Body of pancreas (tissue), 4 donors: ENCODE results near the gene CD33. TPM values are rescaled to one million over a fixed set of nuclear protein-coding genes. Genes with fewer than 3 reads are reported as not detected.
"Not testable (repeated sequence)": the region's sequence is repeated elsewhere in the genome, so short reads cannot be mapped to it uniquely, and the experiment has no call there.

Experiments used
- ATAC-seq: fragments of 150-250 bp; one replicate; pipeline ENCODE4 v1.9.1; 2016
- DNase-seq, 4 donors: peaks; one replicate each; pipeline ENCODE4 v3.0.0-alpha.2; 2019
- H3K27ac ChIP-seq, 4 donors: fragments of 200-600 bp; sonication (generic); 1 replicate in 3 of 4; 2 replicates in 1 of 4; pipeline versions ENCODE4 v1.5.1 to v1.6.1; 2016 to 2019; ENCODE audit warnings: mild to moderate bottlenecking in 1 of 4, mixed read lengths in 1 of 4, moderate library complexity in 1 of 4
- H3K27me3 ChIP-seq, 2 donors: fragments of 200-600 bp; sonication (generic); one replicate each; pipeline ENCODE4 v1.6.0; 2016; ENCODE audit warnings: mild to moderate bottlenecking in 1 of 2
- H3K36me3 ChIP-seq, 2 donors: fragments of 200-600 bp; sonication (generic); replicated peaks in 1 of 2; 2 replicates each; pipeline ENCODE4 v1.5.1; 2016; ENCODE audit warnings: low read depth in 2 of 2; ENCODE audit not compliant: insufficient read depth in 1 of 2
- H3K4me1 ChIP-seq: fragments of 200-600 bp; sonication (generic); one replicate; pipeline ENCODE4 v1.6.0; 2016
- H3K4me3 ChIP-seq, 2 donors: fragments of 200-600 bp; sonication (generic); 1 replicate in 1 of 2; 2 replicates in 1 of 2; pipeline ENCODE4 v1.5.1; 2016 to 2019
- H3K9me3 ChIP-seq, 3 donors: fragments of 200-600 bp; sonication (generic); 1 replicate in 2 of 3; 2 replicates in 1 of 3; pipeline ENCODE4 v1.5.1; 2016
- CTCF ChIP-seq, 7 experiments: fragments of 450-650 bp in 4 of 7; fragments of 200-600 bp in 3 of 7; sonication (generic) in 3 of 7; IDR thresholded peaks; one replicate each; pipeline ENCODE4 v1.5.1; 2016 to 2019; ENCODE audit warnings: antibody characterized with exemption in 7 of 7
- POLR2A ChIP-seq, 3 donors: fragments of 450-650 bp; IDR thresholded peaks; one replicate each; pipeline ENCODE4 v1.6.1; 2016; ENCODE audit warnings: antibody characterized with exemption in 3 of 3, mild to moderate bottlenecking in 2 of 3
- WGBS, 2 donors: methylation state at CpG; one replicate each; pipeline ENCODE4 v1.1.5; 2017; 5-methylcytosine and 5-hydroxymethylcytosine counted together
- intact Hi-C: fragments of 100-400 bp; cut with DNase I; formaldehyde crosslinking; loops from one replicate; pipeline ENCODE4 v1.15.1; 2023
- total RNA-seq, 2 donors: library from RNA; depleted of rRNA; stranded (reverse); fragments of >200 nt; gene quantifications; one replicate each; pipeline ENCODE4 v1.1.0, GENCODE V29; 2016

The CD33 gene
- total RNA-seq, result 1 to 10 TPM; 1.3 TPM

GRCh38 chr19:51224898-51225393, at the start of gene CD33:
CD33 (plus strand) TSS chr19:51225080; CDS start chr19:51225119, 39 bp downstream.
- DNase-seq, result peak in 1 of 4 donors; percentile 40
- ATAC-seq, intact Hi-C loops, H3K36me3 ChIP-seq, H3K4me3 ChIP-seq, H3K27me3 ChIP-seq, H3K27ac ChIP-seq, H3K9me3 ChIP-seq, H3K4me1 ChIP-seq: not testable (repeated sequence)
- 39 to 71% methylated on average over 3 to 11 of the region's 11 CpGs for WGBS, 2 donors

- ATAC-seq (no peak), DNase-seq (no peak)
- TF ChIP-seq POLR2A (IDR thresholded peaks at IDR 0.05) (no peak), CTCF (IDR thresholded peaks at IDR 0.05) (no peak)
- no peaks in the 10 kb centered on the region for H3K4me1 ChIP-seq
- H3K27me3 ChIP-seq, result no peaks in the 10 kb centered on the region
- 14 to 19% methylated on average over 1 of the region's 1 CpG for WGBS, 2 donors
- intact Hi-C loops, result no loop called here
- H3K9me3 ChIP-seq, result no peaks in the 10 kb centered on the region
- H3K4me3 ChIP-seq, result no peak overlapping the region
- no peaks in the 10 kb centered on the region for H3K36me3 ChIP-seq
- H3K27ac ChIP-seq, result no peak overlapping the region
These were observed 45.6 kb upstream of the CD33 start for GRCh38 chr19:51179256-51179655.

GRCh38 chr19:51181377-51181912, 43.4 kb upstream of the CD33 start:
- intact Hi-C loops, result no loop called here
- H3K9me3 ChIP-seq, result no peaks in the 10 kb centered on the region
- no peaks in the 10 kb centered on the region for H3K36me3 ChIP-seq
- TF ChIP-seq CTCF (IDR thresholded peaks at IDR 0.05) (no peak), POLR2A (IDR thresholded peaks at IDR 0.05) (no peak)
- no peaks in the 10 kb centered on the region for H3K4me1 ChIP-seq
- no peaks in the 10 kb centered on the region for H3K27me3 ChIP-seq
- H3K4me3 ChIP-seq, result no peak overlapping the region
- WGBS, 2 donors, result 79 to 83% methylated on average over 11 to 26 of the region's 39 CpGs
- no peak overlapping the region for H3K27ac ChIP-seq
- ATAC-seq, result no peak
- DNase-seq, result no peak

- no peak for TF ChIP-seq CTCF (IDR thresholded peaks at IDR 0.05)
- no peak for TF ChIP-seq POLR2A (IDR thresholded peaks at IDR 0.05)
- no peak for ATAC-seq
- Histone ChIP-seq H3K9me3 (no peaks in the 10 kb centered on the region), H3K4me3 (no peak overlapping the region), H3K27ac (no peak overlapping the region), H3K4me1 (no peaks in the 10 kb centered on the region), H3K27me3 (no peaks in the 10 kb centered on the region), H3K36me3 (no peaks in the 10 kb centered on the region)
- intact Hi-C loops, result no loop called here
- DNase-seq, result no peak
- WGBS, 2 donors, result 55 to 69% methylated on average over 16 to 27 of the region's 31 CpGs
These were observed 42.9 kb upstream of the CD33 start for GRCh38 chr19:51181913-51182419.

GRCh38 chr19:51183629-51184028, 41.3 kb upstream of the CD33 start:
- no peak overlapping the region for H3K27ac ChIP-seq
- no peak overlapping the region for H3K4me3 ChIP-seq
- intact Hi-C loops, result no loop called here
- DNase-seq (no peak), ATAC-seq (no peak)
- no peaks in the 10 kb centered on the region for H3K4me1 ChIP-seq
- 49 to 59% methylated on average over 5 to 8 of the region's 8 CpGs for WGBS, 2 donors
- H3K27me3 ChIP-seq, result no peaks in the 10 kb centered on the region
- TF ChIP-seq POLR2A (IDR thresholded peaks at IDR 0.05) (no peak), CTCF (IDR thresholded peaks at IDR 0.05) (no peak)
- H3K9me3 ChIP-seq, result no peaks in the 10 kb centered on the region
- H3K36me3 ChIP-seq, result no peaks in the 10 kb centered on the region
